GM18511 (cell line): ENCODE data around the gene LRRC4C.

Experiments used
- ATAC-seq: cut with Tn5 transposase; IDR thresholded peaks from one replicate; pipeline ENCODE4 v1.9.1; 2021; ENCODE audit warnings: mild to moderate bottlenecking, moderate library complexity; ENCODE audit not compliant: unreplicated experiment

The LRRC4C gene

DNA sequence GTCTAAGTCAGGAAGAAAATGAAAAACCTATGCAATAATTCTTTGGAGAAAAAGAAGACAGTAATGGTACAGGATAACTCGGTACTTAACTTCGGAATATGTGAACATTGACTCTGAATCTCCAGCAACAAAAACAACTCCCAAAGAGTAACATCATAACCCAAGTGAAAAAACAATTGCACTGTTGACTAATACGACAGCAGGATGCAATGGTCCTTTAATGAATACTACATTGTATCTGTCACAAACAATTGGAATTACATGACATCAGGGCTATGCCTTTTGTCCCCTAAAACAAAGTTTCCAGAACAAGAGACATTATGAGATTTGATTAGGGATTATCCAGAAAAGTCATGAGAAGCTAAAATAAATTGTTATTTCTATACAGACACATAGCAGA is 1065.9 kb downstream of the LRRC4C start:
- ATAC-seq, result no peak

DNA sequence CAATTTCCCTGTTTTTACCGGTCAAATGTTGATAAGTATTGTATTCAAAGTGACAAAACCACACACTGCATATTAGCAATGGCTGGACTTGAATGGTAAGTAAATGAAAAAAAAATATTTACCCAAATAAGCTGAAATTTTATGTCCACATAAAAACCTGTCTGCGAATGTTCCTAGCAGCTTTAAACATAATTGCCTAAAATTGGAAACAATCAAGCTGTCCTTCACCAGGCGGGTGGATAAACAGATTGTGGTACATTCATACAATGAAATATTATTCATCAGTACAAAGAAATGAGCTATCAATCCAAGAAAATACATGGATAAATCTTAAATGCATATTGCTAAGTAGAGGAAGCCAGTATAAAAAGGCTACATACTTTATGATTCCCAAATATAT is 1067.8 kb downstream of the LRRC4C start:
- no peak for ATAC-seq

DNA sequence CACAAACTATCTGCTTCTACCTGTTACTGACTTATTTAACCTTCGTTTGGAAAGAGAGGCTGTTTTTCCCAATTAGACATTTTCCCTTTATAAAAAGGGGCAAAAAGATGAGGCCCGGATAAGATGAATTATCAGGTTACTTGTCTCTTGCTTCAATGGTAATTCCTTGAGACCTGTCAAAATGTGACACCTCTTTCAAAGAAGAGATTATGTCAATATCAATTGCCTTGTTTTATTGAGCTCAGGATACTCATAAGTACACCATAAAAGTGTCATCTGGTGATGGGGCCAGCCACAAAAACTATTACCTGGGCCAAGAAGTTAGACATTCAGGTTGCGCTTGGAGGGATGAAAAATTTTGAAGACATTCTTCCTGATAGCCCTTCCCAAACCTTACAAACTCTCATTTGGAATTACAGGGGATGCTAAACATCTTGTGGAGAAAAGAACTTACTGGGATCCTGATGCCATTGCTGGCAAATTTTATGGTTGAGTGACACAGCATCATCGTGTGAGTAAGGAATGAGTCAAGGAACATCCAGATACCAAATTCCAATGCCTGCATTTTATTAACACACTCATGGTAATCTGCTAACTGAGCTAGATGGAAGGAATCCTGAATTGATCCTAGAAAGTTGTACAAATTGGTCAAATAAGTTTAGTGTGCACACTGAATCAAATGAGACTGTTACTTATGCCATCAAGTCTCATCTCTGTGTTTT is 1071.2 kb downstream of the LRRC4C start:
- no peak for ATAC-seq

DNA sequence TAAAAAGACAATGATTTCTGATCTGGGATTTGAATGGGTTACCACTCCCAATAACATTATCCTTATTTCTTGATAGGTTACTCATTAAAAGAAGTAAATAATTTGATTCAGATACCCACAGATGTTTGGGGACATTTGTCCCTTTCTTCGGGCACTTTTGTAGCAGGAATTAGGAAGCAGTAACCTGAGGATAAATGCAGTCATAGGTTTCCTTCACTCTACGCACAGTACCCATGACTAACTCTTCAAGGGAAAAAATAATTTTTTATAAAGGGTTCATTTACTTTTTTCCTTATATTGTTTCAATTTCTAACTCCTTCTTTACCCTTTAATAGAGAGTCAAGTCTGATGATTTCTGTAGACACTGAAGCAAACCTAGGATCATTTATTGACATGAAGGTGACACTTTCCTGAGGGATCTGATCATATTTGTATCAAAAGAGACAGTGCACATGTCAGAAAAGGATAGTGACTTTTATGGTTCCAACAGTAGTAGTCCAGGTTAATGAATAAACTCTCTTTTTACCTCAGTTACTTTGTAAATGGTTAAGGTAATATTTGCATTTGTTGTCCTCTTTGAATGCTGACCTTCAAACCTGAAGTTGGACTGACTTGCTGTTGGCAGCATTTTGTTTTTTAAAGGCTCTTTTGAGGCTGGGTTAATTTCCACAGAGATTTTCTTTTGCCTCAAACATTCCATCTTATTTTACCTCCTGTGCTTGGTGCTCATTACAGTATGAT is 1072.0 kb downstream of the LRRC4C start:
- ATAC-seq, result no peak

DNA sequence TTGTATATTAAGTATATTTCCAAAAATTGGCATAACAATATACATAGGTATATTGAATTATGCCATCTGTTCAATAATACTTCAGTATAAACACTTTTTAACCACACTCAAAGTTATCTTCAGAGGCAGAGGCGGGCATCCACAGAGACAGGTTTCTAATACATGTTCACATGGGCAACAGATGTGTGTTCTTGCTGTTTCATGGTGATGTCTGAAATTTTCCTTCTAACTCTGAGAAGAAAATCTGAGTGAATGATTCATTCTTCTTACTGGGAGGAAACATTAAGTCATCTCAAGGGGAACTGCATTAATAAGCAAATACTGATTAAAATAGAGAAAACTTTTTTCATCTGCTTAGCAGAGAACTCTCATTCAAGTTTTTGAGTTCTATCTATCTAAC is 1074.5 kb downstream of the LRRC4C start:
- no peak for ATAC-seq

DNA sequence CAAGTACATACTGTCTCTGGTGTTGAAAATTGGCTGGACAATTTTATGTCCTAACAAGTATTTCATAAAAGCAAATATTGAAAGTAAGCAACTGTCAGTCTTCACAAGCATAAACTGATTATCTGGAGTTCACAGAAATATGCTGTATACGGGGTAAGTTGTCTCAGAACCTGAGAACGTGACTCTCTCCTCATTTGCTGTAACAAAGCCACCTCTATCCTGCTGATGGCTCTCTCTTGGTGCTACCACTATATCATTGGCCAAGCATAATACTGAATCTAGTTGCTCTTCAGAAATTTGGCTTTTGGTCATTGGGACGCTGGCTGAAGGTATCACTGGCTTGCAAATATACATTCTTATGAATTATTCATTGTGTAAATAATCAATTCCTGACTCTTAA is 1078.0 kb downstream of the LRRC4C start:
- ATAC-seq, result no peak

DNA sequence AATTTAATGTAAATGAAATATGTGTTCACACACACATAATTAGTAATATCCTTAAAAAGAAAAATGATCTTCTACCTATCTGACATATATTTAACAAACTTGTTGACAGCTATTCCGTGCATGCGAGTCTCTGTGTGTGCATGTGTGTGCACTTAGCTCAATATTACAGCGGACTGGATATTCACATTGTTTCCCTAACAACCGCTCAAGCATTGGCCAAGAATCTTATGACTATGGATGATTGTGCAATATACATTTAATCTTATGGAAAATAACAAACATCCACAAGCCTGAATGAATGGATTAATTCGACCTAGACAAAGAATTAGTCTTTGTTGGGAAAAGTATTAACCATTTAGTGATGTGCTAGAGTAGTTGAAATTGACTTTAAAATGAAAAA is 1078.6 kb downstream of the LRRC4C start:
- no peak for ATAC-seq

DNA sequence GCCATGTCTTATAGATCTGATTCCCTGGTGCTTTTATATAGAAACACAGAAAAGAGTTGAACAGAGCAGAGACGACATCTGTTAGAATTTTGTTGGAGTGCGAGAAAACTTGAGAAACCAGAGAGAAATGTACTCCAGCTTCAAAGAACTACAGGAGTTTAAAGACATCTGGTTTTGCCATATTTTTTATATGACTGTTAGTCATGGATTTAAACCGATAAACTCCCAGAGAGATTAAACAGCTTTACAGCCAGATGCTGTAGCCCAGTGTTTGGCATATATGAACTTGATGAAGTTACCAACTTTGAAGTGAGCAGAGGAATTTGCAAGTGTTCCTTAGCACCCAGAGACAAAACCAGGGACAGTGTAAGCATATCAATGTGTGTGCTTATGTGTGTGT is 1083.1 kb downstream of the LRRC4C start:
- no peak for ATAC-seq

DNA sequence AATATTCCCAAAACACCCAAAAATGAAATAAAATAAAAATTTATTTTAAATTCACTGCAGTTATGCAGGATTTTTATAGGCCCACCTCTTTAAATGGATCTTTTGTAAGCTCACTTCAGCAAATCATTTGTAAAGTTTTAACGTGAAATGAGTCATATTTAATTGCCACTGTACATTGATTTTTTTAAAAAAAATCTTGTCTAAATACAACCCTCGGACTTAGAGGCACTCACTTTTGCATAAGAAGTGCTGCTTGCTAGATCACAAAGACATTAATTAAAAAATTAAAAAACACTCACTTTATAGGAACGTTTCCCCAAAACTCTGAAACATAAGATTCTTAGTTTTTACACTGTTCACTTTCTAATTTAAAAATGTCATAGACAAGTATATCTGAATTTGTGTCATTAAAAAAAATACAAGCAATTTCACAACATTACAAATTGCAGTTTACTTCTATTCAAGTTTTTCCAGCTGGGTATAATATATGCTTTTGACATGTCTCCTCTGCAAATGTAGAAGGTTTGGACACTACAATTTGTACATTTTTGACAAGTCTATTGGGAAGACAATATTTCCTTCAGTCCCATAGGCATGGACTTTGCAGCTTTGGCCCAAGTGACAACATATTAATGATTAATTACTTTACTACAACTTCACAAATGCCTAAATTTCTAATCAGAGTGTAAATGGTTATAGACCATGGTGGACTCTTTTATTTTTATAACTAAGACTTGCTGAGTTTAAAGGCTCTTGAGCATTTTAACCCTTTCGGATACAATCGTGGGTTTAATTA is 1088.4 kb downstream of the LRRC4C start:
- ATAC-seq, result no peak

DNA sequence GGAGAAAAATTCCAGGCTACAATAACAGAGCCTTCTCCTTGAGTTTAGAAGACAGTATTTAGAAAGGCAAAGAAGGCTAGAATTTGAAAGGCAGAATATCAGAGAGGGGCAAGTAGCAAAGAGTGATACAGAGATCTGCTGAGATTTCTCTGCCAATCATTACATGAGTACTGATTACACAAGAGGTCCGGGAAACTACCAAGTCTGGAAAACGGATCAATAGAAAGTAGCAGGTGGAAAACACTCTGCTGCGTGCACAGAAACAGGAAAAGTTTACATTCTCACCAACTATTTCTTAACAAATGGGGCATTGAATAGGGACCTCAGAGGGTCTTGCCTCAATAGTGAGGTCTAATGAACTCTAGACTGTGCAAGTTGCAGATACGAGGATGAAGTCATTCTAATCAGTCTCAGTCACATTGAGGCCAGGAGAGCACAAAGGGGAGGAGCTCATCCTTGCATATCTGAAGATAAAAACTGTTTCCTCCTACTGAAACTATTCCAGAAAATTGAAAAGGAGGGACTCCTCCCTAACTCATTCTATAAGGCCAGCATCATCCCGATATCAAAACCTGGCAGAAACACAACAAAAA is 1099.2 kb downstream of the LRRC4C start:
- ATAC-seq, result no peak

DNA sequence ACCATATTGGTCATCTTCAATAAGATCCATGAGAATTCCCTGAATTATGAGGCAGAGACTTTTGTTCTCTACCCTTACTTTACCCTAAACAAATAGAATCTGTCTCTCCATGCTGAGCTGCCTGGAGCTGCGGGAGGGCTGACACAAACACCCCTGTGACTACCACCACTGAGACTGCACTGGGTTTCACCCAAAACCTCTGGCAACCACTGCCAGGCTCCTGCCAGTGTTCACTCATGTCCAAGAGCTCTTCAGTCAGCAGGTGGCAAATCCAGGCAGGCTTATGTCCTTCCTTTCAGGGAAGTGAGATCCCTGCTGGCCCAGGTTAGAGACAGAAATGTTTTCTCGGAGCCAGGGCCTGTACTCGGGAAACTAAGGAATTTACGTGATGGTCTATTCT is 1105.3 kb downstream of the LRRC4C start:
- no peak for ATAC-seq

DNA sequence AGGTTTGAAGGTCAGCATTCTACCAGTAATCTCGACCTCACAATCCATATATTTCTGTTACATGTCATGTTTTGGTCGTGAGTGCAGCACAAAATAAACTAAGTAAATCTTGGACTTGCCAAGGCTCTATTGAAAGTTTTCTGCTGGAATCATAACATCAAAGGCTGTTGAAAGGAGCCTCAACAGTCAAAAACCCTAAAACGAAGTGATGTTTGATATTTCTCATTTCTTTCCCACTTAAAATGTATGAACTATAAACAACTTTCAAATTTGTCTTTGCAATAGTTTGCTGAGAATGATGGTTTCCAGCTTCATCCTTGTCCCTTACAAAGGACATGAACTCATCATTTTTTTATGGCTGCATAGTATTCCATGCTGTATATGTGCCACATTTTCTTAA is 1118.5 kb downstream of the LRRC4C start:
- no peak for ATAC-seq

DNA sequence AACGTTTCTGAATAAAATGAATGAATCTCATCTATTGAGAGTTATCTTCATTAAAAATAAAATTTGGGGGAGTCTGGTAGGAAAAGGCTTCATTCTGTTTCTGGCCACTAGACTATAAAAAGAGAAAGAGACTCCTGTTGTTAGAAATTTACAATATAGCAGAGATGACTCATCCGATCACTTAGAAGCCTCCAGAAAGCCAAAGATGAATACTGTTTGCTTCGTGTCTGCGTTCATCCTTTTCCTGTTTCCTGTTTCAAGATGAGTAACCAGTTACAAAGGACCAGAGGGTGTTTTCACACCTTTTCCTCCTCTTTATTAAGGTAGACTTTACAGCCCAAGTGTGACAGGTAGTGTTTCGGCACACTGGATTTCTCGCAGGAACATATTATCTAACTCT is 1120.7 kb downstream of the LRRC4C start:
- no peak for ATAC-seq

DNA sequence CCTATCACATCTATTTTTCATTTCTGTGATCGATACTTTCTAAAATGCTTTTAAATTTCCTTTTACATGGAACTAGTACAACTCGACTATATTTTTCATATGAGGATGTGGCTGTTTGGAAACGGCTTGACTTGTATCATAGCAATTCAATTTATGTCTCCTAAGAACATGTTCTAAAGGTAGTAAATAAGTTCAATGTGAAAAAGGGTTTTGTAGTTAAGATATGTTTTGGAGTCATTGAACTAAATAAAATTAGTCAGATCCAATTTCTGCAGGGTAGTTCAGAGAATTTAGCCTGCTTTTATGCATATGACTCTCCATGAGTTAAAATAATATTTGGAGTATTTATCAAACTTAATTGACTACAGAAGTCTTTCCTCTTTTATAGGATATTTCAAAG is 1121.4 kb downstream of the LRRC4C start:
- no peak for ATAC-seq

DNA sequence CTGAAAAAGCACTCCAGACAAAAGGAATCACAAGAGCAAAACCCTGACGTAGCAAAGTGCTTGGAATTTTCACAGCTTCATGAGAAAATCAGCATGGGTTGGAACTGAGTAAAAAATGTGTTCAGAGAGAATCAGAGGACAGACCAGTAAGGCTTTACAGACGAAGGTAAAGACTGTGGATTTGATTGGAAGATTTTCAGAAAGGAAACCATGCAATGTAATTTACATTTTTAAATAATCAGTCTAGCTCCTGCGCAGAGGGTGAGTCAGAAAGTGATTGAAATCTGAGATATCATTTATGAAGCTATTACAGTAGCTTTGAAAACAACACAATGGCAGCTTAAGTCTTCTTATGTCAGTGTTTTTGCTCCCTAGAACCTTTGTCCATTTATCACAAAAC is 1122.3 kb downstream of the LRRC4C start:
- ATAC-seq, result no peak

DNA sequence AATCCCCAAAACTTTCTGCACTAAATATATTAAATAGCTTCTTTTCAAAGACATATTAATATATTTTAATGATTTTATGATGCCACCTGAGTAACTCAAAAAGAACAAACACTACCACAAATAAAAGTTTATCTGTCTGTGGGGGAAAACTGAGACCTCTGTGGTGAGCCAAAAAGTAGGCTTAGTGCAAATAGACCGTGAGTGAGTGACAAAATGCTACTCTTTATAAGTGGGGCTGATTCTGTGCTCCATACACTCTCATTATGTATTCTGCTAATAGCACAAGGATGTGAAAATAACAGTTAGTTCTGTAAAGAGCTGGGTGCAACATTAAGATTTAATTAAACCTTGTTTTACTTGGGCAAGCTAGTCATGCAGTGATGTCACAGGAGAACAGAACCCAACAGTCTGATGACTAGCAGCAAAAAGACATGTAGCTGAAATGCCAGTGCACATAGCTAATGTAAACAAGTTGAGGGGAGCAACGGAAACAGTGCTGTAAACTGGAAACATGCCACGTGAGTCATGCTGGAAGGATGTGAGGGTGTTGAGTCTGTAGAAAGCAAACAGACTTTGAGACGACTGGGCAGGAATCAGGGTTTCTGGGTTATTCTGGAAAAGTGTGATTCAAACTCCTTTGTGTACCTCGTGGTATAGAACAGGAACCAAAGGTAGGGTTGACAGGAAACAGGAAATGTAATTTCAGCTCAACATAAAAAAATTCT is 1130.4 kb downstream of the LRRC4C start:
- no peak for ATAC-seq

DNA sequence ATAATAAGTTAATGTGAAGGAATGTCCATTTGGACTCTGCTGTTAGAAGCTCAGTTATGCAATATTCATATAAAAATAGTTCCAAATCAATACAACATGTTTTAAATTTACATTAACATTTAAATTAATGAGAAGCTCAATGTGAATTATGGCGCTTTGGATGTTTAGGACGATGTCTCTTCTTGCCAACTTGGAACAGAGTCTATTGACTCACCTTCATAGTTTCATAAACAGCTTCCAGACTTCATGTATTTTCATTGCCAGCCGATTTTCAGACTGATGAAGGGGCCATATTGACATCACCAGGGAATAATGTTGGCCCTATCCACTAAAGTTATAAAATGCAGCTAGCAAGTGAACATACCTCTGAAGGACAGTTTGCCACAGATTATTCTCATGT is 1136.2 kb downstream of the LRRC4C start:
- ATAC-seq, result no peak

DNA sequence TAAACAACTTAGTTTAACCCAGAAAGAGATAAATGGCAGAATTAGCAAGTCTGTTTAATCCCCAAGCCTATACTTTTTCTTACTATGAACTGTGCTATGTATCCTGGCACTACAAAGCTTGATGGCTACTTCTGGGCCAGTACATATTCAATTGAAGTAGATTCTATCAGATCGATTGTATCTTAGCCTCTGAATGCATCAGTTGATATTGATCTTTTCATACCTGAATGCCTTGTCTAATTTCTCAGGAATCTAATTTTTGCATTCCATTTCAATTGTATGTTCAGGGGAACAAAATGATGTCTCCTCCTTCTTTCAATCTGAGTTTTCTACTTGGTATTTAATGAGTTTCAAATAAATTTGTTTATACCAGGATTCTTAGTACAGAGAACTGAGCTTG is 1137.9 kb downstream of the LRRC4C start:
- no peak for ATAC-seq

DNA sequence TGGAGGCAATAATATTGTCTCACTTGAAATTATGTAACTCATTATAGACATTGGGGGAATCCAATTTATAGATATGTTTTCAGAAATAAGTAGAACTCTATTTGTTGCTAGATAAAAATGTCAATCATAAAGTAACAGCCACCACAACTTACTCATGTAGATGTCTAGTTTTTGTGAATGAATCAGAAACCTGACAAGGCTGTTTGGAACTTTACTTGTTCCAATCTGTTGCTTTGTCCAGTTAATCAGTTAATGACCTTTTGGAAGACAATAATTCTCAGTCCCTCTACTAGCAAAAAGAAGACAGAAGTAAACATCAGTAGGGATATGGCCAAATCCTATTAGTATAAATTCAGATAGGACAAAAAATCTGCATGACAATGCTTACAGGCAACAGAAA is 1143.3 kb downstream of the LRRC4C start:
- ATAC-seq, result no peak

DNA sequence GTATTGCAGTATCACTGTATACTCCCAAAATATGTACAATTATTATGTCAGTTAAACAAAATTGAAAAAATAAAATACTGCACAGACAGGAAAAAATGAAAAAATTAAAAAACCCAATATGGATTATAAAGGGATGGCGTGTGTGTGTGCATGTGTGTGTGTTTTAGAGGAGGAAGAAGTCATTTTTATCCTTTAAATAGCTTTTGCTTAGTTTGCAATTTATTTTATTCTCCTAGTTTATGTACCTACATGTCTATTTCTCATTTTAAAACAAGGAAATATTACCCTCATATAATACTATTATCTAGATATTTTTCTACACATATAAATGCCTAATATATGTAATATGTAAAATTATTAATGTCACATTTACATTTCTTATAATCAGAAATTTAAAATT is 1144.3 kb downstream of the LRRC4C start:
- no peak for ATAC-seq

DNA sequence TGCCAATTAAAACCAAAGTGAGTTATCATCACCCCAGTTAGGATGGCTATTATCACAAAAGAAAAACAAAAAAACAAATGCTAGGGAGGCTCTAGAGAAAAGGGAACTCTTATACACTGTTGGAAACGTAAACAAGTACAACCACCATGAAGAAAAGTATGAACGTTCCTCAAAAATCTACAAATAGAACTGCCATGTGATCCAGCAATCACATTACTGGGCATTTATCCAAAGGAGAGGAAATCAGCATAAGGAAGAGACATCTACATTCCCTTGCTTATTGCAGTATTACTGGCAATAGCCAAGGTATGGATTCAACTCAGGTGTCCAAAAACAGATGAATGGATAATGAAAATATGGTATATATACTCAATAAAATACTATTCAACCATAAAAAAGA is 1145.1 kb downstream of the LRRC4C start:
- ATAC-seq, result no peak
